Mesothelial cell of epicardium (in vitro differentiated cells): ENCODE measurements around the gene SLC5A6. TPM values are rescaled to one million over a fixed set of nuclear protein-coding genes. Genes with fewer than 3 reads are reported as not detected.
A peak's percentile ranks its signal among the peaks of the same experiment; 100 is the strongest.

ENCODE experiments used
- DNase-seq, 2 experiments: peaks; one replicate each; pipeline ENCODE4 v3.0.0; 2021; ENCODE audit warnings: low spot score in 2 of 2; ENCODE audit not compliant: unreplicated experiment in 2 of 2
- H3K27ac Mint-ChIP-seq: 2 replicates; pipeline ENCODE4 v1.8.0; 2021; ENCODE audit warnings: mixed read lengths
- H3K27me3 Mint-ChIP-seq: 2 replicates; pipeline ENCODE4 v1.8.0; 2021; ENCODE audit warnings: low read depth, mixed read lengths
- H3K36me3 Mint-ChIP-seq: 2 replicates; pipeline ENCODE4 v1.8.0; 2021; ENCODE audit warnings: mixed read lengths
- H3K4me1 Mint-ChIP-seq: 2 replicates; pipeline ENCODE4 v1.8.0; 2021; ENCODE audit warnings: mixed read lengths
- H3K4me3 Mint-ChIP-seq: 2 replicates; pipeline ENCODE4 v1.8.0; 2021; ENCODE audit warnings: mild to moderate bottlenecking, moderate library complexity, mixed read lengths
- H3K9me3 Mint-ChIP-seq: 2 replicates; pipeline ENCODE4 v1.8.0; 2021; ENCODE audit warnings: mixed read lengths
- CTCF ChIP-seq: fragments of 200-600 bp; sonication (generic); IDR thresholded peaks from one replicate; pipeline ENCODE4 v1.5.0; 2021; ENCODE audit warnings: antibody characterized with exemption; ENCODE audit not compliant: unreplicated experiment
- total RNA-seq: library from RNA; stranded (reverse); gene quantifications from 3 replicates; pipeline ENCODE4 v1.2.1, GENCODE V29; 2021

The SLC5A6 gene
- total RNA-seq, 1 donor from 2014 or later = 67.9 TPM

DNA sequence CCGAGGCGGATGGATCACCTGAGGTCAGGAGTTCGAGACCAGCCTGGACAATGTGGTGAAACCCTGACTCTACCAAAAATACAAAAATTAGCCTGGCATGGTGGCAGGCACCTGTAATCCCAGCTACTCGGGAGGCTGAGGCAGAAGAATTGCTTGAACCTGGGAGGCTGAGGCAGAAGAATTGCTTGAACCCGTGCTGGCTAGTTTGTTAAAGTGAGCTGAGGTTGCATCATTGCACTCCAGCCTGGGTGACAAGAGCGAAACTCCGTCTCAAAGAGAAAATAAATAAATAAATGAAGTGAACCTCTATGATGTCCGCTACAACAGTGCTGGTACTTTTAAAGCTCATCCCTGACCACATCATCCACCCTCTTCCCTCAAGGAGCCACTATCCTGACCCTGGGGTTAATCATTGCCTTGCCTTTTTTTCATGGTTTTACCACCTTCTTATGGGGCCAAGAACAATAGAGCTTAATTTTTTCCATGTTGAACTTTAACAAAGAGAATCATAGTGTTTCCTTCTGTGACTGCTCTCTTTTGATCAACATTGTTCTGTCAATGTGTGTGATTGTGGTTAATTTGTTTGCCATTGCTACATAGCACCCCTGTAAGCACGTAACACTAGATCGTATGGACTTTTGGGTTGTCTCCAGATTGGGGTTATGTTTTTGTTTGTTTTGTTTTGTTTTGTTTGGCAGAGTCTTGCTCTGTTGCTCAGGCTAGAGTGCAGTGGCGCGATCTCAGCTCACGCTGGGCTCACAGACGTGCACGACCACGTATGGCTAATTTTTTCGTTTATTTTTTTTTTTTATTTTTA is 17.3 kb downstream of the SLC5A6 start:
- no peak for TF ChIP-seq CTCF
- no peak overlapping the region for H3K4me3 Mint-ChIP-seq
- no peaks in the 10 kb centered on the region for H3K9me3 Mint-ChIP-seq
- H3K27me3 Mint-ChIP-seq = no peaks in the 10 kb centered on the region
- peaks cover 1% of the 10 kb centered on the region for H3K36me3 Mint-ChIP-seq
- H3K27ac Mint-ChIP-seq = no peak overlapping the region
- H3K4me1 Mint-ChIP-seq = no peaks in the 10 kb centered on the region
- DNase-seq = no peak

DNA sequence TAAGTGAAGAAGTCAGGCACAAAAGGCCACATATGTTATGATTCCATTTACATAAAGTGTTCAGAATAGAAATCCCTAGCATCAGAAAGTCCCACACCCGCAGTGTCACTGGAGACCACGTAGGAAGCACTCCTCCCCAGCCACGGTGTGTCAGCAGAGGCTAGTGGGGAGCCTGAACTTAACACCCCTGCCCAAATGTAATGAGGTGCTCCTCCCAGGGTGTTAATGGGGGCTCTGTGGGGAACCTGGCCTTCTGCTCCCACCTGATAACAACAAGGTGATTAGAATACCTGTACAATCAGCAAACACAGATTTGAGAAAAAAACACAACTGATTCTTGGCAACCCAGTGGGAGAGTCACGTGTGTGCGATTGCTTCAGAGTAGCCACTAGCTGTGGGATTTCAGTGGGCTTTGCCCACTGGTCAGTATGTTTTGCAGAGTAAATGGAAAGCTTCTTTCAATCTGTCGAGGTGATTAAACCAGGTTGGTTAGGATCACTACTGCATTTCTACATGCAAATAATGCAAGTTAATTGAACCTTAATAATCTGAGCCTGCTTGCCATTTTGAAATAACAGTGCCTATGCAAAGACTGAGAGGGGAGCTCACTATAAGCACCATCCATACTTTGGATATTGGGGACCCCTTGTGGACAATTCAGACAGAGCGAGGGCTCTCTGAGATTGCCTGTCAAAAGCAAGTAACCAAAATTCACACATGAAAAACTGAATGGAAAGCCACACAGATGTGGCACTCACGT is 20.8 kb downstream of the SLC5A6 start:
- no peaks in the 10 kb centered on the region for H3K9me3 Mint-ChIP-seq
- H3K36me3 Mint-ChIP-seq = no peaks in the 10 kb centered on the region
- H3K4me3 Mint-ChIP-seq = no peak overlapping the region
- no peaks in the 10 kb centered on the region for H3K27me3 Mint-ChIP-seq
- peak; percentile 49 for TF ChIP-seq CTCF
- no peak overlapping the region for H3K27ac Mint-ChIP-seq
- no peaks in the 10 kb centered on the region for H3K4me1 Mint-ChIP-seq
- peak in 1 of 2 experiments; percentile 54 for DNase-seq

DNA sequence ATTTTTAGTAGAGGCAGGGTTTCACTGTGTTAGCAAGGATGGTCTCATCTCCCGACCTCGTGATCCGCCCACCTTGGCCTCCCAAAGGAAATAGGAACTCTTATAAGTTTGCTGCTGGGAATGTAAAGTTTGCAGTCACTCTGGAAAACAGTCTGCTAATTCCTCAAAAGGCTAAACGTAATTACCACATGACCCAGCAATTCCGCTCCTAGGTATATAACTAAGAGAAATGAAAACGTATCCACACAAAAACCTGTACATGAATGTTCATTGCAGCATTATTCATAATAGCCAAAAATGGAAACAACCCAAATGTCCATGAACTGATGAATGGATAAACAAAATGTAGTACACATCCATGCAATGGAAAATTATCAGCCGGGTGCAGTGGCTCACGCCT is 22.1 kb downstream of the SLC5A6 start:
- no peak overlapping the region for H3K4me3 Mint-ChIP-seq
- H3K36me3 Mint-ChIP-seq = no peaks in the 10 kb centered on the region
- no peak for DNase-seq
- no peak overlapping the region for H3K27ac Mint-ChIP-seq
- no peaks in the 10 kb centered on the region for H3K9me3 Mint-ChIP-seq
- TF ChIP-seq CTCF = no peak
- no peaks in the 10 kb centered on the region for H3K4me1 Mint-ChIP-seq
- no peaks in the 10 kb centered on the region for H3K27me3 Mint-ChIP-seq

DNA sequence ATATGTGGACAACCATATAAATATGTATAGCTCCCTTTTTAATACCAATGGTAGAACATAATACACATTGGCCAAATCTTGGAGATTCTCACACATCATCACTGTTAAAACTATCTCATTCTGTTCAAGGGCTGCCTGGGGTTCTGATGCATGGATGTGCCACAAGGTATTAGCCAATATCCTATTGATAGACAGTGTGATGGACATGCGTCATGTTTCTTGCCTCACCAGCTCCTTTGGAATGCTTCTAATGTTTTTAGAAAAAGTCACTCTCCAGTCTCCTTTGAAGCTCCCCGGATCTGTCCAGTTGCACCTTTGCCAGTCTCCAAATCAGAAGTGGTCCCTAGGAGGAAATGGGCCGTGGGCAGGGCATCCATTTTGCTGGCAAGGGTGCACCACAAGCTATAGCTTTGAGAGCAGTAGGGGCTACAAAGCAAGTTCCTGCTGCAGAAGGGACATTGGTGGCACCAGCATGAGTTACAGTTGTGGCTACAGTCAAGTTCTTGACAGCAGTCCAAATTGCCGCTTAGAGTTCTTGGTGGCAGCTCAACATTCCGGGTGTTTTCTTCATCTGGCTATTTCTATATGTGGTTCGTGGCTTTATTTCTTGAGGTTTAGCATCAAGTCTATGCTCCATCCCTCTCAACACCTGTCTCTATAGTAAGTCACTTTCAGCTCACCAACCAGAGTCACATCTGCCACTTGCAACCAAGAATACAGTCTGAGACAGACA is 25.3 kb downstream of the SLC5A6 start:
- no peaks in the 10 kb centered on the region for H3K36me3 Mint-ChIP-seq
- TF ChIP-seq CTCF = no peak
- no peak overlapping the region for H3K27ac Mint-ChIP-seq
- no peak for DNase-seq
- H3K4me1 Mint-ChIP-seq = no peaks in the 10 kb centered on the region
- peaks cover 4% of the 10 kb centered on the region for H3K9me3 Mint-ChIP-seq
- H3K4me3 Mint-ChIP-seq = no peak overlapping the region
- H3K27me3 Mint-ChIP-seq = peaks cover 2% of the 10 kb centered on the region

DNA sequence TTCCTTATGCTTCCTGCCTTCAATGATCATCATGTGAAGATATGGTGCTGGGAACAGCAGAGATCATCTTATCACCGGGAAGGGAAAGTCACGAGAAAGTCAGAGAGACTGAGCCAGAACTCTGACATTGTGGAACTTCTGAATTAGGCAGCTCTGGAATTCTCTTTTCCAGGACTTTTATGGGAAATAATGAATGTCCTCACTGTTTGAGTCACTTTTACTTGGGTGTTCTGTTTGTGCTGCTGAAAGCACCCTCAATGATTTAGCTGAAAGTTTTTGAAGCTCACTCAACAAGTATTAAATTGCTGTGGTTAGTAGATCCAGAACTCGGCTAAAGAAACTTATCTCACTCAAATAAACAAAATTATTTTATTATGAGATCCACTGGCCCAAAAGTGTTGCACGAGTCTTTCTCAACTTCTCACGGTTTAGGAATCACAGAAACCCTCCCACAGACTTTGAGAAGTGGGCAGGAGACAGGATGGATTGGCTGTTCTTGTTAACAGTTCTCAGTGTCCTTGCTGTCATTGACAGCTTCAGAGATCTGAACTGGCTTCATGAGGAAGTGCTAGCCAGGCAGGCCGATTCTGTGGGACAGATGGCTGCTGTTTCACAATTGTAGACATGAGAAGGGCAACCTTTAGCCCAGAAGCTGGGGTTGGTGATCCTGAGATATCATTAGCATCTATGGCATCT is 26.6 kb downstream of the SLC5A6 start:
- H3K36me3 Mint-ChIP-seq = no peaks in the 10 kb centered on the region
- H3K27me3 Mint-ChIP-seq = peaks cover 5% of the 10 kb centered on the region
- H3K27ac Mint-ChIP-seq = peak overlapping the region; percentile 43
- peaks cover 4% of the 10 kb centered on the region for H3K9me3 Mint-ChIP-seq
- H3K4me1 Mint-ChIP-seq = no peaks in the 10 kb centered on the region
- no peak for DNase-seq
- no peak overlapping the region for H3K4me3 Mint-ChIP-seq
- TF ChIP-seq CTCF = no peak
